GM19452 (cell line): ENCODE results near the gene RERG.
"Not testable (repeated sequence)": the region's sequence is repeated elsewhere in the genome, so short reads cannot be mapped to it uniquely, and the experiment has no call there.

ENCODE experiments used
- ATAC-seq: cut with Tn5 transposase; IDR thresholded peaks from one replicate; pipeline ENCODE4 v1.9.1; 2021; ENCODE audit not compliant: unreplicated experiment

RERG gene

GRCh38 chr12:15151161-15152091 lies 69.8 kb downstream of the RERG start:
- ATAC-seq: no peak

GRCh38 chr12:15146585-15146984 lies 74.6 kb downstream of the RERG start:
- ATAC-seq: no peak

GRCh38 chr12:15143467-15143866 lies 77.8 kb downstream of the RERG start:
- ATAC-seq: no peak

GRCh38 chr12:15142711-15143110 lies 78.5 kb downstream of the RERG start:
- no peak for ATAC-seq

- ATAC-seq: no peak
Measured at GRCh38 chr12:15131431-15131830, 89.8 kb downstream of the RERG start.

- ATAC-seq: no peak
Measured at GRCh38 chr12:15130541-15130940, 90.7 kb downstream of the RERG start.

- ATAC-seq: no peak
Measured at GRCh38 chr12:15123401-15123800, 97.8 kb downstream of the RERG start.

GRCh38 chr12:15122344-15122743 lies 98.9 kb downstream of the RERG start:
- no peak for ATAC-seq

- ATAC-seq: no peak
Measured at GRCh38 chr12:15118955-15119354, 102.3 kb downstream of the RERG start.

- no peak for ATAC-seq
Measured at GRCh38 chr12:15116983-15117382, 104.2 kb downstream of the RERG start.

GRCh38 chr12:15116086-15116485 lies 105.1 kb downstream of the RERG start:
- no peak for ATAC-seq

- no peak for ATAC-seq
Measured at GRCh38 chr12:15115434-15115833, 105.8 kb downstream of the RERG start.

GRCh38 chr12:15114501-15114900 lies 106.7 kb downstream of the RERG start:
- ATAC-seq: no peak

GRCh38 chr12:15092826-15093225 lies 128.4 kb downstream of the RERG start:
- ATAC-seq: no peak

GRCh38 chr12:15090441-15090840 lies 130.8 kb downstream of the RERG start:
- ATAC-seq: no peak

- ATAC-seq: no peak
Measured at GRCh38 chr12:15088105-15088504, 133.1 kb downstream of the RERG start.

- not testable (repeated sequence) for ATAC-seq
Measured at GRCh38 chr12:15077751-15078150, 143.5 kb downstream of the RERG start.

GRCh38 chr12:15074351-15074750 lies 146.9 kb downstream of the RERG start:
- ATAC-seq: no peak

GRCh38 chr12:15059123-15059522 lies 162.1 kb downstream of the RERG start:
- ATAC-seq: no peak
